HG03520 (cell line): ENCODE data around the gene ADCK1.

Experiments
- ATAC-seq: cut with Tn5 transposase; IDR thresholded peaks from one replicate; pipeline ENCODE4 v1.9.1; 2021; ENCODE audit warnings: mild to moderate bottlenecking, moderate library complexity; ENCODE audit not compliant: unreplicated experiment

ADCK1 gene

DNA sequence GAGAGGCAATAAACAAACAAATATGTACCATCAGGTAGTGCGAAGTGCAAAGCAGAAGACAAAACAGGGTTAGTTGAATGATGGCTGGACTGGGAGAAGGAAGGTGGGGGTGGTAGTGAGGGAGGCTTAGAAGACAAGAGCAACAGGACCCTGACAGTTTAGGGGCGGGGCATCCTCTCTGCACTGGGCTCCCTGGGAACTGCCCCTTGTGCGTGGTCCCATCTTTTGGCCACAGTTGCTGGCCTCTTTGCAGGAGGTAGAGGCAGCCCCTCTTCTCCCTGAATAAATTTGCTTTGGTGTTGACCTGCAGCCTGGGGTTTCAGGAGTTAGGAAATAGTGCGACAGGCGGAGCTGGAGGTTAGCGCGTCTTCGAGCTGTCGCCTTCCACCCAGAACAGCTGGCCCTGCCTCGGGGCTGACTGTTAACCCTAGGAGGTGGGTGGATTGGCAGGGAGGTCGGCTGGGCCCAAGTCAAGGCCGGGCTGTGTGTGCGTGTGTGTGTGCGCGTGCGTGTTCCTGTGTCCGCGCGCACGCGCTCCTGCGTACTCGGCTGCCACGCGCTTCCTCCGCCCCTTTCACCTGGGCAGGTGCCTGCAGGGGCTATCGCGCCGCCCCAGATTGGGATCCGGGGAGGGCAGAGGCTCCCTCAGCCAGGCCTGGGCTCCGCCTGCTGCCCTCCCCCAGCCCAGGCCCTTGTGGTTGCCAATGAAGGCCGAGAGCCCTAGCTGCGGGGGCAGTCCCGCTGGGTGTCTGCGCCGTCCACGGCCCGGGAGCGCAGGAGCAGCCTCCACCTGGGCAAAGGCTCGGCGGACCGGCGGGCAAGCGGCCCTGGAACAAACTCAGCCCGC lies 180.8 kb downstream of the ADCK1 start:
- ATAC-seq: no peak
